Measurements from ENCODE around the gene MORN5.

DNA sequence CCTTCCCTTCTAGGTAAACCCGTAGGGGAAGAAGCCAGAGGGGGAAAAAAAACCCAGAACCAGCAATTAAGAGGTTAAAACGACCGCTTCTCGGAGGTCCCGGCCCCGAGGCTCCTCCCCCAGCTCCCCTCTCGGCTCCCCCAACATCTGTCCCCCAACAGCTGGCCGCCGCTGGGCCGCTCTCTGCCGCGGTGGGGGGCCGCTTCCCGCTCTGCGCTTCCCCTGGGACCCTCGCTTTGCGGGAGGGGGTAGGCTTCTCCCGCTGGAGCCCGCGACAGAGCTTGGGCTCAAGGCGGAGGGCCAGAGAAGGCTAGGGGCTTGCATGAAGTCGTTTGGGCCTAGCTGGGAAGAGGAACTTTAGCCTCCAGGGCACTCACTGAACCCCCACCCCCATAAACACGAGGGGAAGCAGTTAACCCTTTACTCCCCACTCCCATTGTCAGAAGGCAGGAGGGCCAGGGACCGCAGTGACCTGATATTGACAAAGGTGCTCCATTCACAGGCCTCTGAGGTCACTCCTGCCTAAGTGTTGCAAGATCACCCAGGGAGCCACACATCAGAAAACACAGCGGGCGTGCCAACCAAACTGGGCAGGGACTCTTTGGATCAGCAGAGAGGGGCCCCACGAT is 61.6 kb downstream of the MORN5 start:
- TF ChIP-seq POLR2A (IDR thresholded peaks at IDR 0.05; ENCODE audit: low read length) (no peak), GATA1 (IDR thresholded peaks at IDR 0.05; ENCODE audit: low read depth, low read length) (no peak)
